Measurements from ENCODE around the gene CDCP1. TPM values are rescaled to one million over a fixed set of nuclear protein-coding genes. Genes with fewer than 3 reads are reported as not detected.

The CDCP1 gene
- total RNA-seq, 4 donors from 2014 or later = 0.12 to 0.82 (median 0.49) TPM

DNA sequence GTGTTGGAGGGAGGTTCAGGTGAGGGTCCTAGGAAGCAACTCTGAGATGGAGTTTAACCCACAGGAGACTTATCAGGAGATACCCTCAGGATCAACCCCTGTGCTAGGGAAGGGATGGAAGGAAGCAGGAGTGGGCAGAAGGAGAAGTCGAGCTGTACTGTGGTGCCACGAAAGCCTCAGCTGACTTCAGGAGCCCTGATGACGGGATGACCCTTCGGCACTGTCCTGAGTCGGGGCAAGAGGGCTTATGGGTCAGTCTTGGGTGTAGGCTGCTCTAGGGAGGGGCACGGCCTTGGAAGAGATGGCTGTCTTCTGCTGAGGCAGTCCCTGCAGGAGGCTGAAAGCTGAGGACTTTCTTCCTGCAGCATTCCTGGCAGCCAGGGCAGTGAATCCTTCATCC lies 112.4 kb downstream of the CDCP1 start:
- no peaks in the 10 kb centered on the region for H3K9me3 ChIP-seq
- no peaks in the 10 kb centered on the region for H3K36me3 ChIP-seq
- H3K4me3 ChIP-seq = no peak overlapping the region
- no peak for ATAC-seq
- no peak for TF ChIP-seq POLR2A (IDR thresholded peaks at IDR 0.05)
- TF ChIP-seq, protein P1, sequence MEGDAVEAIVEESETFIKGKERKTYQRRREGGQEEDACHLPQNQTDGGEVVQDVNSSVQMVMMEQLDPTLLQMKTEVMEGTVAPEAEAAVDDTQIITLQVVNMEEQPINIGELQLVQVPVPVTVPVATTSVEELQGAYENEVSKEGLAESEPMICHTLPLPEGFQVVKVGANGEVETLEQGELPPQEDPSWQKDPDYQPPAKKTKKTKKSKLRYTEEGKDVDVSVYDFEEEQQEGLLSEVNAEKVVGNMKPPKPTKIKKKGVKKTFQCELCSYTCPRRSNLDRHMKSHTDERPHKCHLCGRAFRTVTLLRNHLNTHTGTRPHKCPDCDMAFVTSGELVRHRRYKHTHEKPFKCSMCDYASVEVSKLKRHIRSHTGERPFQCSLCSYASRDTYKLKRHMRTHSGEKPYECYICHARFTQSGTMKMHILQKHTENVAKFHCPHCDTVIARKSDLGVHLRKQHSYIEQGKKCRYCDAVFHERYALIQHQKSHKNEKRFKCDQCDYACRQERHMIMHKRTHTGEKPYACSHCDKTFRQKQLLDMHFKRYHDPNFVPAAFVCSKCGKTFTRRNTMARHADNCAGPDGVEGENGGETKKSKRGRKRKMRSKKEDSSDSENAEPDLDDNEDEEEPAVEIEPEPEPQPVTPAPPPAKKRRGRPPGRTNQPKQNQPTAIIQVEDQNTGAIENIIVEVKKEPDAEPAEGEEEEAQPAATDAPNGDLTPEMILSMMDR (IDR thresholded peaks at IDR 0.05 in 4 of 5, conservative IDR thresholded peaks at IDR 0.05 in 1 of 5) = no peak
- no peaks in the 10 kb centered on the region for H3K27me3 ChIP-seq
- in situ Hi-C loops (cut with MboI; ENCODE audit: low sequenced_read_pairs in 4 of 4) (loop anchor here (25.0 kb wide), 3 partner anchors 454 to 629 kb away; no protein-coding TSS in a partner anchor), intact Hi-C loops (cut with DNase I; ENCODE audit: low total_unique reads) (loop anchor here (10.0 kb wide), 2 partner anchors 381 to 631 kb away; no protein-coding TSS in a partner anchor)
- H3K4me1 ChIP-seq = peaks cover 0 to 5% of the 10 kb centered on the region in 2 donors
- no peak for DNase-seq
- H3K27ac ChIP-seq = peak overlapping the region in 2 of 4 donors; percentile 4 to 42

Other genes starting within 250 kb of the CDCP1 start
- gene ZDHHC3, start 170.2 kb downstream of the CDCP1 start, total RNA-seq = 10 to 100 TPM; 66.2 to 90.5 (median 74.5) TPM
- 10 to 100 TPM; 57.4 to 80.3 (median 60.9) TPM for gene EXOSC7, start 170.1 kb downstream of the CDCP1 start, total RNA-seq
- 10 to 100 TPM; 14.5 to 23.4 (median 20.7) TPM for gene CLEC3B, start 120.1 kb downstream of the CDCP1 start, total RNA-seq
- 1 to 10 TPM in 2 of 4 donors, under 1 TPM in 2; 0.31 to 3.8 (median 1.1) TPM for gene TMEM158, start 79.9 kb upstream of the CDCP1 start, total RNA-seq
- 10 to 100 TPM in 1 of 4 donors, 1 to 10 TPM in 3; 4.9 to 14.5 (median 7.7) TPM for gene LARS2, start 242.2 kb upstream of the CDCP1 start, total RNA-seq

Data from gastrocnemius medialis (tissue), 4 donors.